SK-N-SH (cell line): ENCODE measurements around the gene ADGRD2. TPM values are rescaled to one million over a fixed set of nuclear protein-coding genes. Genes with fewer than 3 reads are reported as not detected.

ENCODE experiments used
- CTCF ChIA-PET: fragments of 300-600, 350-600 bp; formaldehyde crosslinking; extraction: SDS; loops from one replicate; lab custom pipeline; 2021; lab: Yijun Ruan, JAX
- POLR2A ChIA-PET: fragments of 350-600 bp; sonication (Branson Sonifier 250); formaldehyde crosslinking; extraction: SDS; loops from one replicate; lab custom pipeline; 2020; ENCODE audit warnings: antibody characterized with exemption, inconsistent platforms; lab: Yijun Ruan, JAX
- DNase-seq: peaks from one replicate; pipeline ENCODE4 v3.0.0; 2012
- H2AFZ ChIP-seq: fragments of 200-600 bp; sonication (generic); 2 replicates; pipeline ENCODE4 v1.8.1; 2016; ENCODE audit warnings: antibody characterized with exemption, mild to moderate bottlenecking, low read depth
- H3F3A ChIP-seq: fragments of 200-600 bp; sonication (generic); replicated peaks from 2 replicates; pipeline ENCODE3; 2016; ENCODE audit warnings: antibody characterized with exemption, mild to moderate bottlenecking; ENCODE audit not compliant: insufficient read depth
- H3K27ac ChIP-seq, 2 experiments: fragments of 200-500 bp in 1 of 2; fragments of 200-600 bp in 1 of 2; sonication (Bioruptor generic) in 1 of 2; sonication (generic), shearing (Covaris generic) in 1 of 2; 2 replicates each; pipeline versions ENCODE4 v1.5.1 to v1.6.1; 2014 to 2016; ENCODE audit warnings: low read depth in 2 of 2, inconsistent platforms in 1 of 2, low read length in 1 of 2, mild to moderate bottlenecking in 1 of 2, mixed read lengths in 1 of 2
- H3K27me3 ChIP-seq: fragments of 200-600 bp; sonication (generic), shearing (Covaris generic); 2 replicates; pipeline ENCODE4 v1.6.1; 2016; ENCODE audit warnings: mixed run types; ENCODE audit not compliant: insufficient read depth
- H3K36me3 ChIP-seq, 2 experiments: fragments of 200-500 bp in 1 of 2; fragments of 200-600 bp in 1 of 2; sonication (Bioruptor generic) in 1 of 2; sonication (generic) in 1 of 2; replicated peaks in 1 of 2; 2 replicates each; pipeline versions ENCODE3 to v1.5.1; 2014 to 2016; ENCODE audit warnings: low read length in 1 of 2, mild to moderate bottlenecking in 1 of 2; ENCODE audit not compliant: insufficient read depth in 2 of 2, control insufficient read depth in 1 of 2
- H3K4me1 ChIP-seq, 2 experiments: fragments of 200-500 bp in 1 of 2; fragments of 200-600 bp in 1 of 2; sonication (Bioruptor generic) in 1 of 2; sonication (generic), shearing (Covaris generic) in 1 of 2; 2 replicates each; pipeline versions ENCODE4 v1.5.1 to v1.6.1; 2014 to 2016; ENCODE audit warnings: low read depth in 1 of 2, low read length in 1 of 2, mixed run types in 1 of 2; ENCODE audit not compliant: insufficient read depth in 2 of 2, control insufficient read depth in 1 of 2
- H3K4me2 ChIP-seq: fragments of 200-600 bp; sonication (generic), shearing (Covaris generic); 2 replicates; pipeline ENCODE4 v1.6.1; 2017; ENCODE audit warnings: mixed run types
- H3K4me3 ChIP-seq, 2 experiments: fragments of 200-500 bp in 1 of 2; fragments of 200-600 bp in 1 of 2; sonication (Bioruptor generic) in 1 of 2; sonication (generic), shearing (Covaris generic) in 1 of 2; 2 replicates each; pipeline versions ENCODE4 v1.5.1 to v1.8.1; 2014 to 2016; ENCODE audit warnings: low read depth in 2 of 2, inconsistent platforms in 1 of 2, low read length in 1 of 2, mild to moderate bottlenecking in 1 of 2, mixed read lengths in 1 of 2, moderate library complexity in 1 of 2
- H3K79me2 ChIP-seq: fragments of 200-600 bp; sonication (generic); 2 replicates; pipeline ENCODE4 v1.8.1; 2017; ENCODE audit warnings: mild to moderate bottlenecking; ENCODE audit not compliant: insufficient read depth
- H3K9ac ChIP-seq: fragments of 200-600 bp; sonication (generic); 2 replicates; pipeline ENCODE4 v1.6.1; 2017; ENCODE audit warnings: mixed run types
- H3K9me2 ChIP-seq: fragments of 200-600 bp; sonication (generic); 2 replicates; pipeline ENCODE4 v1.6.1; 2017; ENCODE audit warnings: mixed run types
- H3K9me3 ChIP-seq: fragments of 200-600 bp; sonication (generic); 2 replicates; pipeline ENCODE4 v1.6.1; 2017; ENCODE audit warnings: mixed run types, mild to moderate bottlenecking, moderate library complexity
- H4K20me1 ChIP-seq: fragments of 200-600 bp; sonication (generic); 2 replicates; pipeline ENCODE4 v1.6.1; 2017; ENCODE audit warnings: mild to moderate bottlenecking, mixed run types; ENCODE audit not compliant: insufficient read depth
- FOSL2 ChIP-seq: IDR thresholded peaks from 2 replicates; pipeline ENCODE4 v1.4.0; 2012; ENCODE audit warnings: low read depth, mild to moderate bottlenecking, moderate library complexity, borderline replicate concordance
- GABPA ChIP-seq: IDR thresholded peaks from 2 replicates; pipeline ENCODE4 v1.4.0; 2012; ENCODE audit warnings: low read depth, mild to moderate bottlenecking
- GATA2 ChIP-seq: sonication (generic); formaldehyde crosslinking; IDR thresholded peaks from 2 replicates; pipeline ENCODE4 v1.5.0; 2020; ENCODE audit warnings: mild to moderate bottlenecking, missing genetic modification reagents
- NRF1 ChIP-seq: IDR thresholded peaks from 2 replicates; pipeline ENCODE4 v1.6.1; 2012; ENCODE audit warnings: low read depth, mild to moderate bottlenecking, low read length
- RFX5 ChIP-seq: IDR thresholded peaks from 2 replicates; pipeline ENCODE4 v1.6.1; 2012; ENCODE audit warnings: mild to moderate bottlenecking, improper control_type of control experiment, low read length
- USF1 ChIP-seq: IDR thresholded peaks from 2 replicates; pipeline ENCODE4 v1.4.0; 2012; ENCODE audit warnings: low read depth, borderline replicate concordance
- WGBS: methylation state at CpG from one replicate; pipeline ENCODE4 v1.1.6; 2017; ENCODE audit warnings: low lambda C conversion rate; 5-methylcytosine and 5-hydroxymethylcytosine counted together
- polyA plus RNA-seq, 3 experiments: library from polyadenylated mRNA; depleted of rRNA; stranded (reverse); fragments of >200 nt; gene quantifications; 2 replicates each; pipeline ENCODE4 v1.2.3, GENCODE V29; 2012
- TF ChIP-seq, protein P1 (sequence below): IDR thresholded peaks from 2 replicates; pipeline ENCODE4; 2012
- TF ChIP-seq, protein P2 (sequence below): IDR thresholded peaks from 2 replicates; pipeline ENCODE4 v1.4.0; 2012; ENCODE audit warnings: low read depth, borderline replicate concordance

ADGRD2 gene
- polyA plus RNA-seq, 1 of the 3 experiments (the other 2 are of a cell fraction) = 0.05 TPM

DNA sequence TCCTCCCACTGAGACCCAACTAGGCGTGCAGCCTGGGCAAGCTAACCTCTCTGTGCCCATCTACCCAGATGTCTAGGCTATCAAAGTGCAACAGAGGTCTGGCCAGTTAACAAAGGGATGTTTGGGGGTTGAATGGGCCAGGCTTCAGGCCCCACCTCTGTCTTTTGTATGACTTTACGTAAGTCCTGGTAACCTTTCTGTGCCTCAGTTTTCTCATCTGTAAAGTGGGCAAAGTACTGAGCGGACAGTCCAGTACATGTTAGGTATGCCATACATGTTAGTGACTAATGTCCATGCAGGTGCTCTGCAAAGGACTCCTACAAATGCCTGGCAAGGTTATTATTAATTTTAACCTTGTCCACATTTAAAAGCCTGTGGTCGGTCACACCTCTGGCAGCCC is 43.0 kb downstream of the ADGRD2 start:
- H2AFZ ChIP-seq = no peak overlapping the region
- POLR2A ChIA-PET = no interaction called here
- H3K9me2 ChIP-seq = no peaks in the 10 kb centered on the region
- no peak overlapping the region for H3K9ac ChIP-seq
- no peaks in the 10 kb centered on the region for H3F3A ChIP-seq
- no peaks in the 10 kb centered on the region for H4K20me1 ChIP-seq
- 97% methylated on average over 3 of the region's 4 CpGs for WGBS
- no peaks in the 10 kb centered on the region for H3K36me3 ChIP-seq
- H3K9me3 ChIP-seq = no peaks in the 10 kb centered on the region
- no peak for DNase-seq
- no peak overlapping the region for H3K4me3 ChIP-seq
- CTCF ChIA-PET = interaction anchor here (1.1 to 1.2 kb wide), 2 partner anchors 25 to 83 kb away, joined by 3 to 4 read pairs; no protein-coding TSS in a partner anchor
- H3K79me2 ChIP-seq = no peaks in the 10 kb centered on the region
- no peak for TF ChIP-seq GABPA
- TF ChIP-seq, protein P1, sequence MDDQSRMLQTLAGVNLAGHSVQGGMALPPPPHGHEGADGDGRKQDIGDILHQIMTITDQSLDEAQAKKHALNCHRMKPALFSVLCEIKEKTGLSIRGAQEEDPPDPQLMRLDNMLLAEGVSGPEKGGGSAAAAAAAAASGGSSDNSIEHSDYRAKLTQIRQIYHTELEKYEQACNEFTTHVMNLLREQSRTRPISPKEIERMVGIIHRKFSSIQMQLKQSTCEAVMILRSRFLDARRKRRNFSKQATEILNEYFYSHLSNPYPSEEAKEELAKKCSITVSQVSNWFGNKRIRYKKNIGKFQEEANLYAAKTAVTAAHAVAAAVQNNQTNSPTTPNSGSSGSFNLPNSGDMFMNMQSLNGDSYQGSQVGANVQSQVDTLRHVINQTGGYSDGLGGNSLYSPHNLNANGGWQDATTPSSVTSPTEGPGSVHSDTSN = no peak
- no peaks in the 10 kb centered on the region; a peak in 1 of 4 replicates for H3K4me1 ChIP-seq
- H3K27me3 ChIP-seq = no peaks in the 10 kb centered on the region; the same call in none of the 2 replicates
- no peak overlapping the region for H3K4me2 ChIP-seq
- no peak overlapping the region for H3K27ac ChIP-seq

DNA sequence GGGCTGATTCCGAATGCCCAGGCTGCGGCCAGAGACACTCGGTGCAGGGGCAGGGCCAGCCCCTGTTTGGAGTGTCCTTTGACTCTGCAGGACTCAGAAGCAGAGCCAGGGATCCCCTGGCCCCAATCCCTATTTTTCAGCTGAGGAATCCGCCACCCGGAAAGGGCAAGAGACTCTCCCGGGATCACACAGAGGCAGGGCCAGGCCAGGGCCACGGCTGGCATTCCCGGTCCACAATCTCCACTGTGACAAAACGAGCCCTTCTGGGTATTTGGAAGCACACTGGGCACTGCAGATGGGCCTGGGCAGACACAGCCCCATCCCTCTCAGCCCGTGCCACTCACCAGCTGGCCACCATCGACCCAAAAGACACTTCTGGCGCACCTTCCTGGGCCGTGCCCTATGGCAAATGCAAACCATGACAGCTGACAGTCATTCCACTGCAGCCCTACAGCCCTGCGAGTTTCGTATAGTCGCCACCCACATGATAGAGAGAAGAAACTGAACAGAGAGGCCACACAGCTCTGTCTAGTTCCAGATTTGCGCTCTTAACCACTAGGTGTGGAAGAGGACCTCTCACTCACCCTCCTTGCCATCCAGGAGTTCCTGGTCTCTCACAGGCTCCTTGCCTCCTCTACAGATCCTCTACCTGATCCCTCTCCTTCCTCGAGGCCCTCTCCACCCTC is 43.7 kb downstream of the ADGRD2 start:
- ChIA-PET POLR2A (no interaction called here), CTCF (interaction anchor here (0.8 to 1.3 kb wide), 5 partner anchors 9 to 84 kb away, joined by 3 to 4 read pairs (median 3); no protein-coding TSS in a partner anchor)
- DNase-seq = no peak
- Histone ChIP-seq H3K27me3 (no peaks in the 10 kb centered on the region; the same call in 1 of the 2 replicates), H3K27ac (no peak overlapping the region), H3K4me2 (no peak overlapping the region), H3F3A (no peaks in the 10 kb centered on the region), H3K9me3 (no peaks in the 10 kb centered on the region), H3K4me3 (no peak overlapping the region), H3K4me1 (no peaks in the 10 kb centered on the region; a peak in 1 of 4 replicates), H3K36me3 (no peaks in the 10 kb centered on the region), H3K79me2 (no peaks in the 10 kb centered on the region), H3K9ac (no peak overlapping the region), H3K9me2 (no peaks in the 10 kb centered on the region), H4K20me1 (no peaks in the 10 kb centered on the region), H2AFZ (no peak overlapping the region)
- TF ChIP-seq GATA2 (CRISPR knock-in tag) (no peak), USF1 (no peak), NRF1 (no peak), RFX5 (no peak), FOSL2 (no peak)
- TF ChIP-seq, protein P2, sequence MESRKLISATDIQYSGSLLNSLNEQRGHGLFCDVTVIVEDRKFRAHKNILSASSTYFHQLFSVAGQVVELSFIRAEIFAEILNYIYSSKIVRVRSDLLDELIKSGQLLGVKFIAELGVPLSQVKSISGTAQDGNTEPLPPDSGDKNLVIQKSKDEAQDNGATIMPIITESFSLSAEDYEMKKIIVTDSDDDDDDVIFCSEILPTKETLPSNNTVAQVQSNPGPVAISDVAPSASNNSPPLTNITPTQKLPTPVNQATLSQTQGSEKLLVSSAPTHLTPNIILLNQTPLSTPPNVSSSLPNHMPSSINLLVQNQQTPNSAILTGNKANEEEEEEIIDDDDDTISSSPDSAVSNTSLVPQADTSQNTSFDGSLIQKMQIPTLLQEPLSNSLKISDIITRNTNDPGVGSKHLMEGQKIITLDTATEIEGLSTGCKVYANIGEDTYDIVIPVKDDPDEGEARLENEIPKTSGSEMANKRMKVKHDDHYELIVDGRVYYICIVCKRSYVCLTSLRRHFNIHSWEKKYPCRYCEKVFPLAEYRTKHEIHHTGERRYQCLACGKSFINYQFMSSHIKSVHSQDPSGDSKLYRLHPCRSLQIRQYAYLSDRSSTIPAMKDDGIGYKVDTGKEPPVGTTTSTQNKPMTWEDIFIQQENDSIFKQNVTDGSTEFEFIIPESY = no peak
- 77% methylated on average over 11 of the region's 18 CpGs for WGBS
